ENCODE data around the gene CPT1B.
"Not testable (repeated sequence)": the region's sequence is repeated elsewhere in the genome, so short reads cannot be mapped to it uniquely, and the experiment has no call there.

CPT1B gene

GRCh38 chr22:50523806-50524675, 54.2 kb downstream of the CPT1B start:
- peak overlapping the region; percentile 75 to 82 for H3K4me3 ChIP-seq (replicated peaks in 1 of 2; ENCODE audit: low read depth in 2 of 2, low read length in 2 of 2)
- no peak for DNase-seq (ENCODE audit: low read depth in 2 of 2)
- TF ChIP-seq, protein P1, sequence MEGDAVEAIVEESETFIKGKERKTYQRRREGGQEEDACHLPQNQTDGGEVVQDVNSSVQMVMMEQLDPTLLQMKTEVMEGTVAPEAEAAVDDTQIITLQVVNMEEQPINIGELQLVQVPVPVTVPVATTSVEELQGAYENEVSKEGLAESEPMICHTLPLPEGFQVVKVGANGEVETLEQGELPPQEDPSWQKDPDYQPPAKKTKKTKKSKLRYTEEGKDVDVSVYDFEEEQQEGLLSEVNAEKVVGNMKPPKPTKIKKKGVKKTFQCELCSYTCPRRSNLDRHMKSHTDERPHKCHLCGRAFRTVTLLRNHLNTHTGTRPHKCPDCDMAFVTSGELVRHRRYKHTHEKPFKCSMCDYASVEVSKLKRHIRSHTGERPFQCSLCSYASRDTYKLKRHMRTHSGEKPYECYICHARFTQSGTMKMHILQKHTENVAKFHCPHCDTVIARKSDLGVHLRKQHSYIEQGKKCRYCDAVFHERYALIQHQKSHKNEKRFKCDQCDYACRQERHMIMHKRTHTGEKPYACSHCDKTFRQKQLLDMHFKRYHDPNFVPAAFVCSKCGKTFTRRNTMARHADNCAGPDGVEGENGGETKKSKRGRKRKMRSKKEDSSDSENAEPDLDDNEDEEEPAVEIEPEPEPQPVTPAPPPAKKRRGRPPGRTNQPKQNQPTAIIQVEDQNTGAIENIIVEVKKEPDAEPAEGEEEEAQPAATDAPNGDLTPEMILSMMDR (IDR thresholded peaks at IDR 0.05; ENCODE audit: low read depth, low read length), result no peak

DNA sequence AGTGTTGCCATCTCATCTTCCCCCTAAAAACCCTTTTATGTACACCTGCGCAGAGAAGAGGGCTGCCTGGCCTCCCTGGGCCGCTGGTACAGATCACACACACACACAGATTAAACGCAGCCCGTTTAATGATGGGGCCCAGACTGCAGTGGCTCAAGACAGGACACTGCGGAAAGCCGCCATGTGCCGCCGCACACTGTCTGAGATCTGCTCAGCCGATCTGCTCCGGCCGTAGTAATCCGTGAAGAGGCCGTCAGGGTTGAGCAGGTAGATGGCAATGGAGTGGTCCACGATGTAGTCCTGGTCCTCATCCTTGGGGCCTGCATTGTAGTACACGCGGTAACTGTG, 54.8 kb downstream of the CPT1B start:
- H3K4me3 ChIP-seq (replicated peaks in 1 of 2; ENCODE audit: low read depth in 2 of 2, low read length in 2 of 2), result no peak overlapping the region
- DNase-seq (ENCODE audit: low read depth in 2 of 2), result no peak
- TF ChIP-seq, protein P1 (IDR thresholded peaks at IDR 0.05; ENCODE audit: low read depth, low read length), result no peak

- H3K4me3 ChIP-seq (replicated peaks in 1 of 2; ENCODE audit: low read depth in 2 of 2, low read length in 2 of 2), result no peak overlapping the region
- DNase-seq (ENCODE audit: low read depth in 2 of 2), result no peak
- TF ChIP-seq, protein P1 (IDR thresholded peaks at IDR 0.05; ENCODE audit: low read depth, low read length), result no peak
Observed at GRCh38 chr22:50522806-50523438, 55.3 kb downstream of the CPT1B start.

- H3K4me3 ChIP-seq (replicated peaks in 1 of 2; ENCODE audit: low read depth in 2 of 2, low read length in 2 of 2), result no peak overlapping the region
- TF ChIP-seq, protein P1 (IDR thresholded peaks at IDR 0.05; ENCODE audit: low read depth, low read length), result no peak
- DNase-seq (ENCODE audit: low read depth in 2 of 2), result no peak
Observed at GRCh38 chr22:50522208-50522805, 55.9 kb downstream of the CPT1B start.

DNA sequence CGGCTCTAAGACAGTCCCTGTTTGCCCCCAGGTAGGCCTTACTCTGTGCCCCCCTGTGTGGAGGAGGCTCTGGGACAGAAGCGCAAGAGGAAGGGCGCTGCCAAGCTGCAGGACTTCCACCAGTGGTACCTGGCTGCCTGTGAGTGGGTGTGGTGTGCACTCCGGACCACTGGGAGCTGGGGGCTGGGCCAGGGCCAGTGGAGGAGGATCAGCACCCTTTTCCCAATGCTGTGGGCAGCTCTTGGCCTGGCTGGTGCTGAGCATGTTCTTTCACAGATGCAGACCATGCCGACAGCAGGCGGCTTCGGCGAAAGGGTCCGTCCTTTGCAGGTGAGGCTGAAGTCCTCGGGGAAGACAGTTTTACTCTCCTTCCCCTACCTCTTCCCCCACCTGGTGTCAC, 56.5 kb downstream of the CPT1B start:
- no peak overlapping the region for H3K4me3 ChIP-seq (replicated peaks in 1 of 2; ENCODE audit: low read depth in 2 of 2, low read length in 2 of 2)
- TF ChIP-seq, protein P1 (IDR thresholded peaks at IDR 0.05; ENCODE audit: low read depth, low read length), result no peak
- DNase-seq (ENCODE audit: low read depth in 2 of 2), result no peak

DNA sequence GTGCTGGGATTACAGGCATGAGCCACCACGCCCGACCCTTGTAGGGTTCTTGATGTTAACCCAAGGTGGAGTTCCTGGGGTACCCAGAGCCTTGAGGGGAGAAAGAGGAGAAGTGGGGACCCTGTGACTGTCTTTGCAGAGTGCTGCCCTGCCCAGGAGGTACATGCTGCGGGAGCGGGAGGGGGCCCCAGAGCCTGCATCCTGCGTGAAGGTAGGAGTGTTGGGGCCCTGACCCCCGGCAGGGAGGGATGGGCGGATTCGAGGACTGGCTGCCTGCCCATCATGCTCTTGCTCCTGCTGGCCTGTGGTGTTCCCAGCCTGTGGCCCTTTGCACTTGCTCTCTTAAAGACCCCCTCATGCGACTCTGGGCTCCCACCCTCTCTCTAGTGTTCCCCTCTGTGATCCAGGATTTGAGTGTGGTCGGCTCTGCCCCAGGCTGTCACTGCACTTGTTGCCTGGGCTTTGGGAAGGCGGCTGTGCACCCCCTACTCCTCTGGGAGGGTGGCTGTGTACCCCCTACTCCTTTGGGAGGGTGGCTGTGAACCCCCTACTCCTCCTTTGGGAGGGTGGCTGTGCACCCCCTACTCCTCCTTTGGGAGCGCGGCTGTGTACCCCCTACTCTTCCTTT, 57.3 kb downstream of the CPT1B start:
- DNase-seq (ENCODE audit: low read depth in 2 of 2), result no peak
- no peak overlapping the region for H3K4me3 ChIP-seq (replicated peaks in 1 of 2; ENCODE audit: low read depth in 2 of 2, low read length in 2 of 2)
- TF ChIP-seq, protein P1 (IDR thresholded peaks at IDR 0.05; ENCODE audit: low read depth, low read length), result no peak

DNA sequence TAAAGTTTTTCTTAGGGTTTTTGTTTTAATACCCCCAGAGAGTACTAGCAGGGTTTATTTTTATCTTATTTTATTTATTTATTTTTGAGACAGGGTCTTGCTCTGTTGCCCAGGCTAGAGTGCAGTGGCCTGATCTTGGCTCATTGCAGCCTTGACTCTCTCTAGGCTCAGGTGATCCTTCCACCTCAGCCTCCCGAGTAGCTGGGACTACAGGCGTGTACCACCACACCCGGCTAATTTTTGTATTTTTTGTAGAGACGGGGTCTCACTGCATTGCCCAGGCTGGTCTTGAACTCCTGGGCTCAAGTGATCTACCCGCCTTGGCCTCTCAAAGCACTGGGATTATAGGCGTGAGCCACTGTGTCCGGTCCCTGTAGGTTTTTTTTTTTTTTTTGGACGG, 58.0 kb downstream of the CPT1B start:
- not testable (repeated sequence) for H3K4me3 ChIP-seq (replicated peaks in 1 of 2; ENCODE audit: low read depth in 2 of 2, low read length in 2 of 2); DNase-seq (ENCODE audit: low read depth in 2 of 2)

All from cardiac fibroblast (primary cell).